Suprapubic skin (tissue), 3 donors: ENCODE measurements around the gene EHD3.

Experiments used
- CTCF ChIP-seq, 2 donors: fragments of 200-600 bp in 1 of 2; fragments of 450-650 bp in 1 of 2; sonication (generic) in 1 of 2; IDR thresholded peaks; one replicate each; pipeline ENCODE4 v1.5.1; 2016 to 2019; ENCODE audit warnings: antibody characterized with exemption in 2 of 2, mild to moderate bottlenecking in 1 of 2, moderate library complexity in 1 of 2
- EP300 ChIP-seq: sonication (generic); formaldehyde crosslinking; IDR thresholded peaks from one replicate; pipeline ENCODE4 v1.6.1; 2017; ENCODE audit warnings: antibody characterized with exemption
- POLR2A ChIP-seq, 2 donors: fragments of 450-650 bp; IDR thresholded peaks; one replicate each; pipeline ENCODE4 v1.6.1; 2017; ENCODE audit warnings: antibody characterized with exemption in 2 of 2, mild to moderate bottlenecking in 2 of 2, moderate library complexity in 2 of 2

- no peak for TF ChIP-seq POLR2A (IDR thresholded peaks at IDR 0.05)
- no peak for TF ChIP-seq CTCF (IDR thresholded peaks at IDR 0.05)
- no peak for TF ChIP-seq EP300
Measured at GRCh38 chr2:31199206-31199605, 34.7 kb upstream of the EHD3 start.
